NCI-H524 treated with DMSO at 0.1 percent for 48 hours (cell line): ENCODE results near the gene SLC25A36.
"Not testable (repeated sequence)": the region's sequence is repeated elsewhere in the genome, so short reads cannot be mapped to it uniquely, and the experiment has no call there.

Experiments used
- DNase-seq: peaks from one replicate; lab custom pipeline; 2025; lab: John Stamatoyannopoulos, UW

Gene SLC25A36

DNA sequence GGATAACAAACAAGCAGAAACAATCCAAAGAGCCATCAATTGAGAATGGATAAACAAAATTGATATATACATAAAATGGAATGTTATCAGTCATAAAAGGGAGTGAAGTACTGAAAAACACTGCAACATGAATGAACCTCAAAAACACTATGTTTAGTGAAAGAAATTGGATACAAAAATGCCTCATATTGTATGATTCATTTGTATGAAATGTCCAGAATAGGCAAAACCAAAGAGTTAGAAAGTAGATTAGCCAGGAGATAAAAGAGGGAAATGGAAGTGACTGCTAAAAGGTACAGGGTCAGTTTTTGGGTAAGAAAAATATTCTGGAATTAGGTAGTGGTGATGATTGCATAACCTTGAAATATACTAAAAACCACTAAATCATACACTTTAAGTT lies 9.8 kb upstream of the SLC25A36 start:
- no peak for DNase-seq

DNA sequence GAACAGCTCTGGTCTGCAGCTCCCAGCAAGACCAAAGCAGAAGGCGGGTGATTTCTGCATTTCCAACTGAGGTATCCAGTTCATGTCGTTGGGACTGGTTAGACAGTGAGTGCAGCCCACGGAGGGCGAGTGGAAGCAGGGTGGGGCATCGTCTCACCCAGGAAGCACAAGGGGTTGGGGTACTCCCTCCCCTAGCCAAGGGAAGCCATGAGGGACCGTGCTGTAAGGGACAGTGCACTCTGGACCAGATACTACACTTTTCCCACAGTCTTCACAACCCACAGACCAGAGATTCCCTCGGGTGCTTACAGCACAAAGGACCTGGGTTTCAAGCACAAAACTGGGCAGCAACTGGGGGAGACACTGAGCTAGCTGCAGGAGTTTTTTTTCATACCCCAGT lies 8.5 kb upstream of the SLC25A36 start:
- no peak for DNase-seq

DNA sequence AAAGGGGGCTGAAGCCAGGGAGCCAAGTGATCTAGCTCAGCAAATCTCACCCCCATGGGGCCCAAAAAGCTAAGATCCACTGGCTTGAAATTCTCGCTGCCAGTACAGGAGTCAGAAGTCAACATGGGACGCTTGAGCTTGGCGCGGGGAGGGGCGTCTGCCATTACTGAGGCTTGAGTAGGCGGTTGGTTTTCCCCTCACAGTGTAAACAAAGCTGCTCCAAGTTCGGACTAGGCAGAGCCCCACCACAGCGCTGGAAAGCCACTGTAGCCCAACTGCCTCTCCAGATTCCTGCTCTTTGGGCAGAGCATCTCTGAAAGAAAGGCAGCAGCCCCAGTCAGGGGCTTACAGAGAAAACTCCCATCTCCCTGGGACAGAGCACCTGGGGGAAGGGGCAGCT lies 8.1 kb upstream of the SLC25A36 start:
- DNase-seq: no peak

- DNase-seq: not testable (repeated sequence)
Observed at GRCh38 chr3:140939305-140939704, 2.3 kb upstream of the SLC25A36 start.

- no peak for DNase-seq
Observed at GRCh38 chr3:140941090-140941433, 574 bp upstream of the SLC25A36 start.

GRCh38 chr3:140942221-140943104 lies 827 bp downstream of the SLC25A36 start:
- no peak for DNase-seq

DNA sequence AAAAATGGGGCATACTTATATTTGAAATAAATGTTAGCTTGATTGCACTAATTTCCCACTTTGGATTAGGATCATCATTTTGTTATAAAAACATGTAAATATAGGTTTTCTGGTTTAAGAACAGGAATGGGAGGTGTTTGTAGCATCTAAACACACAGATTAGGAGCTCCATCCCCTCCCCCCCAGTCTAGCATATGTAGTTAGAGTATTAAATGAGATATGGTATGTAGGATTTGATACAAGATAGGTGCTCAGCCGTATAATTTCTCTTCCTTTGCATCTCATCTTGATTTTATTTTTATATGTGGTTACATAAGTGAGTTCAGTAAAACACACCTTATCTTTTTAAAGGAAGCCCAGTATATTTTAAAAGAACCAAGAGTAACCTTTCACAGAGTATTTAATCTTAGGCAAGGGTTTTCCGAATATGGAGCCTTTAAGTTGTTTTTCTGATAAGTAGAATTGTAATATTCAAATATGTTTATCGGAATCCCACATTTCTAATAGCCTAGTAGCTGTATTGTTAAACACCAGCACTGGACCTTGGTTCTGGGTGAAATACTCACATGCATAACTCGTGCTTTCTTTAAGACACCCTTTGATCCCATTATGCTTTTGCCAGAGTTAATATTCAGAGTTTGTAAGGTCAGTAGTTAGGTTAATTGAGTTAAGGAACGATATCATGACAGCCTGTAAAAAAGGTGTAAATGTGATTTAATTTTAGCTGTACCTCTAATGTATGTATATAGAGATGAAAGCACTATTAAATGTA lies 2.3 kb downstream of the SLC25A36 start:
- no peak for DNase-seq

GRCh38 chr3:140948460-140949249 lies 7.0 kb downstream of the SLC25A36 start:
- DNase-seq: no peak

- DNase-seq: no peak
Observed at GRCh38 chr3:140950144-140950543, 8.5 kb downstream of the SLC25A36 start.

DNA sequence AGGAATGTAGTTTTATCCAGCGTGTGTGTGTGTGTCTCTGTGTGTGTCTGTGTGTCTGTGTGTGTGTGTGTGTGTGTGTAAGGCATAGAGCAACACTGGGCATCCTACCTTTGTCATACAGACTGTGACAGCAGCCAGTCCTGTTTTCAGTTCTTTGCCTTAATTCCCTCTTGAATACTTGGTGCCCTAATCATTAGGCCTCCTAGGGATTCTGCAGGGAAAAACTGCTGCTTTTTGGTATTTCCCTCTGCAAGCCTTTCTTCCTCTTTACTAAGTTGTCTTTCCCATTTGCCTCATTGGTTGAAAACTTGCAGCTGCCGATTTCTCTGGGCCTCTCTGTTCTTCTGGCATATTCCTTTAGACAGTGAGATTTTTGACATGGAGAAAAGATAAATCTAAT lies 9.2 kb downstream of the SLC25A36 start:
- no peak for DNase-seq

DNA sequence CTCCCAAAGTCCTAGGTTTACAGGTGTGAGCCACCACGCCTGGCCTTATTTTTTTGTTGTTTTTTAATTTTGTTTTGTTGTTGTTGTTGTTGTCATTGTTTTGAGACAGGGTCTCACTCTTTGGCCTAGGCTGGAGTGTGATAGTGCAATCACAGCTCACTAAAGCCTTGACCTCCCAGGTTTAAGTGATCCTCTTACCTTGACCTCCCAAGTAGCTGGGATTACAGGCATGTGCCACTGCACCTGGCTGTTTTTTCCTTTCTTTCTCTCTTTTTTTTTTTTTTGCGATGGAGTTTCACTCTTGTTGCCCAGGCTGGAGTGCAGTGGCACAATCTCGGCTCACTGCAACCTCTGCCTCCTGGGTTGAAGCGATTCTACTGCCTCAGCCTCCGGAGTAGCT lies 10.1 kb downstream of the SLC25A36 start:
- DNase-seq: not testable (repeated sequence)

- no peak for DNase-seq
Observed at GRCh38 chr3:140953028-140953960, 11.7 kb downstream of the SLC25A36 start.

GRCh38 chr3:140954576-140954975 lies 12.9 kb downstream of the SLC25A36 start:
- no peak for DNase-seq

DNA sequence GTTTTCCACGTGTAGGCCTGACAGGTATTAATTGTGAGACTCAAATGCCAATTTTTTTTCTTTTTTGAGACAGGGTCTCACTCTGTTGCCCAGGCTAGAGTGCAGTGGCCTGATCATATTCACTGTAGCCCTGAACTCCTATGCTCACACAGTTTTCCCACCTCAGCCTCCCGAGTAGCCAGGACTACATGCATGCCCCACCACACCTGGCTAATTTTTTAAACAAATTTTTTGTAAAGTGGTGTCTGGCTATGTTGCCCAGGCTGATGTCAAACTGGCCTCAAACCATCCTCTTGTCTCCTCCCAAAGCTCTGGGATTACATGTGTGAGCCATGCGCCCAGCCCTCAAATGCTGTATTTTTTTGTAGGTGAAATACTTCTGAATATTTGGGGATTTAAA lies 14.0 kb downstream of the SLC25A36 start:
- no peak for DNase-seq

- DNase-seq: no peak
Observed at GRCh38 chr3:140956058-140956835, 14.6 kb downstream of the SLC25A36 start.

- no peak for DNase-seq
Observed at GRCh38 chr3:140972833-140973232, 31.2 kb downstream of the SLC25A36 start.

DNA sequence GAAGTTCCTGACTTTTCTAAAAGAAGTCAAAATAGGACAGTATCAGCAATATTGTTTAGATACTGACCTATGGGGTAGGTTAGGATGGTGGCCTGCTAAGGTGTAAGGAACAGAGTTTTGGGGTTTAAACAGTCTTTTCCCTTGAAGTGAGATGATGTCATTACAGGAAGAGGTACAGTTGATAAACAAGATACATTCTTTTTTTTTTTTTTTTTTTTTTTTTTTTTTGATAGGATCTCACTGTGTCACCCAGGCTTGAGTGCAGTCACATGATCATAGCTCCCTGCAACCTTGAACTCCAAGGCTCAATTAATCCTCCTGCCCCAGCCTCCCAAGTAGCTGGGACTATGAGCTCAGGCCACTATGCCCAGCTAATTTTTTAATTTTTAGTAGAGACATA lies 33.3 kb downstream of the SLC25A36 start:
- no peak for DNase-seq

- no peak for DNase-seq
Observed at GRCh38 chr3:140980663-140981062, 39.0 kb downstream of the SLC25A36 start.

DNA sequence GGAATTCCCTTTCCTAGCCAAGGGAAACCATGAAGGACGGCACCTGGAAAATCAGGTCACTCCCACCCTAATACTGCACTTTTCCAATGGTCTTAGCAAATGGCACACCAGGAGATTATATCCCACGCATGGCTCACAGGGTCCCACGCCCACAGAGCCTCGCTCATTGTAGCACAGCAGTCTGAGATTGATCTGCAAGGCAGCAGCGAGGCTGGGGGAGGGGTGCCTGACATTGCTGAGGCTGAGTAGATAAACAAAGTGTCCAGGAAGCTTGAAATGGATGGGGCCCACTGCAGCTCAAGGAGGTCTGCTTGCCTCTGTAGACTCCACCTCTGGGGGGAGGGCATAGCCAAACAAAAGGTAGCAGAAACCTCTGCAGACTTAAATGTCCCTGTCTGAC lies 46.2 kb downstream of the SLC25A36 start:
- DNase-seq: not testable (repeated sequence)

- no peak for DNase-seq
Observed at GRCh38 chr3:140994316-140994715, 52.7 kb downstream of the SLC25A36 start.

GRCh38 chr3:140994861-140995260 lies 53.2 kb downstream of the SLC25A36 start:
- DNase-seq: not testable (repeated sequence)
